Fibroblast of lung (primary cell): ENCODE measurements around the gene PCK2. TPM values are rescaled to one million over a fixed set of nuclear protein-coding genes. Genes with fewer than 3 reads are reported as not detected.

Experiments used
- DNase-seq, 2 donors: peaks; one replicate each; pipeline versions ENCODE4 v3.0.0 to v3.0.0-alpha.2; 2010; ENCODE audit warnings: low read depth in 2 of 2
- H2AFZ ChIP-seq: 2 replicates; pipeline ENCODE4 v1.5.1; 2012; ENCODE audit warnings: low read length, control low read depth, inconsistent platforms
- H3K27ac ChIP-seq: 2 replicates; pipeline ENCODE4 v1.5.1; 2011; ENCODE audit warnings: low read length, control low read depth; ENCODE audit not compliant: insufficient read depth
- H3K27me3 ChIP-seq: 2 replicates; pipeline ENCODE4 v1.5.1; 2011; ENCODE audit warnings: mild to moderate bottlenecking, low read length; ENCODE audit not compliant: control insufficient read depth, insufficient read depth
- H3K36me3 ChIP-seq: 2 replicates; pipeline ENCODE4 v1.5.1; 2011; ENCODE audit warnings: low read length; ENCODE audit not compliant: control insufficient read depth, insufficient read depth
- H3K4me1 ChIP-seq: 2 replicates; pipeline ENCODE4 v1.5.1; 2011; ENCODE audit warnings: low read length; ENCODE audit not compliant: control insufficient read depth, insufficient read depth; ENCODE audit errors: extremely low read depth
- H3K4me2 ChIP-seq: 2 replicates; pipeline ENCODE4 v1.5.1; 2011; ENCODE audit warnings: low read length, control low read depth; ENCODE audit not compliant: insufficient read depth; ENCODE audit errors: extremely low read depth
- H3K4me3 ChIP-seq, 4 experiments: fragments of 200-600 bp in 1 of 4; sonication (generic) in 1 of 4; replicated peaks in 1 of 4; 2 replicates each; pipeline ENCODE4 v1.5.1; 2011 to 2016; ENCODE audit warnings: low read length in 4 of 4, low read depth in 3 of 4, mild to moderate bottlenecking in 3 of 4, control low read depth in 2 of 4, inconsistent platforms in 1 of 4, mixed read lengths in 1 of 4; ENCODE audit not compliant: insufficient read depth in 1 of 4; ENCODE audit errors: control extremely low read depth in 1 of 4
- H3K79me2 ChIP-seq: 2 replicates; pipeline ENCODE4 v1.5.1; 2012; ENCODE audit warnings: mild to moderate bottlenecking, low read length, inconsistent platforms; ENCODE audit not compliant: control insufficient read depth, insufficient read depth
- H3K9ac ChIP-seq: 2 replicates; pipeline ENCODE4 v1.5.1; 2011; ENCODE audit warnings: mild to moderate bottlenecking, low read length, control low read depth; ENCODE audit not compliant: insufficient read depth
- H3K9me3 ChIP-seq: 2 replicates; pipeline ENCODE4 v1.5.1; 2012; ENCODE audit warnings: low read depth, low read length; ENCODE audit not compliant: control insufficient read depth, insufficient read depth
- H4K20me1 ChIP-seq: 2 replicates; pipeline ENCODE4 v1.5.1; 2011; ENCODE audit warnings: low read length; ENCODE audit not compliant: control insufficient read depth, insufficient read depth; ENCODE audit errors: extremely low read depth
- EZH2 ChIP-seq: IDR thresholded peaks from 2 replicates; pipeline ENCODE4 v1.5.1; 2012; ENCODE audit warnings: low read length, control low read depth, mild to moderate bottlenecking; ENCODE audit errors: missing control alignments
- polyA plus RNA-seq, 2 donors: library from polyadenylated mRNA; depleted of rRNA in 1 of 2; stranded (reverse) in 1 of 2; unstranded in 1 of 2; fragments of >200 nt; gene quantifications; 2 replicates each; pipeline ENCODE4 v1.2.1, GENCODE V29; 2011 to 2012; ENCODE audit warnings: missing spikeins in 1 of 2
- total RNA-seq: library from RNA; depleted of rRNA; stranded (reverse); fragments of >200 nt; gene quantifications from 2 replicates; pipeline ENCODE4 v1.2.1, GENCODE V29; 2014
- TF ChIP-seq, protein P1 (sequence below), 2 donors: IDR thresholded peaks in 1 of 2; conservative IDR thresholded peaks in 1 of 2; 1 replicate in 1 of 2; 2 replicates in 1 of 2; pipeline ENCODE4 v1.5.1; 2011 to 2012; ENCODE audit warnings: low read length in 2 of 2, control low read depth in 1 of 2, inconsistent platforms in 1 of 2, low read depth in 1 of 2, mild to moderate bottlenecking in 1 of 2

Gene PCK2
- total and polyA plus RNA-seq, 2 donors (not counting 1 experiment from before 2014, with no cell fraction given) = 15.9 to 71.3 TPM

DNA sequence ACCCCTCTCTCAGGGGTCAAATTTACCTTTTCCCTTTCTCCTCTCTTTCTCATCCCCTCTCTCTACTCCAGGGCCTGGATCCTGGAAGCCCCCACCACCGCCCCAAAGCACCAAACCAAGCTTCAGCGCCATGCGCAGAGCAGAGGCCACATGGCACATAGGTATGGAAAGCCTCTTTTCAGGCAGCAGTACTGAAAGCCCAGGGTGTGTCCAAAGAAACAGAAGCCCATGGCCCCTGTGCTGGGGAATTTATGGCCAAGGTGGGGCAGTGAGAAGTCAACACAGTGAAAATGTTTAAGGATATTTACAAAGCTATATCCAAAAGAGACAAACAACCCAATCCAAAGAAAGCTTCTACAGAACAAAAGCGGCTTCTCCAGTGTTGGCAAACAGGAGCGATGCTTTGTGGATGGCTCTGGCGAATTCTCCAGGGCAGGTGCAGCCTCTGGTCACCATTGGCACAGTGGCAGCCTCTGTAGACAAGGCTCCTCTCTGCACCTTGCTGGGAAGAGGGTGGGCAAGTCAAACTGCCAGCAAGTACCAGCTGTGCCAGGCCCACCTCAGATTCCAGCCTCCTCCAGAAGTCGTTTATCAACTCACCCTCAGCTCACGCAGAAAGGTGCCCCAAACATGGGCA is 27.5 kb upstream of the PCK2 start:
- no peaks in the 10 kb centered on the region for H3K36me3 ChIP-seq
- H2AFZ ChIP-seq = no peak overlapping the region
- DNase-seq = no peak
- no peak overlapping the region for H3K4me3 ChIP-seq
- no peaks in the 10 kb centered on the region for H3K9me3 ChIP-seq
- peaks cover 4% of the 10 kb centered on the region for H3K27me3 ChIP-seq
- no peaks in the 10 kb centered on the region for H3K79me2 ChIP-seq
- TF ChIP-seq, protein P1, sequence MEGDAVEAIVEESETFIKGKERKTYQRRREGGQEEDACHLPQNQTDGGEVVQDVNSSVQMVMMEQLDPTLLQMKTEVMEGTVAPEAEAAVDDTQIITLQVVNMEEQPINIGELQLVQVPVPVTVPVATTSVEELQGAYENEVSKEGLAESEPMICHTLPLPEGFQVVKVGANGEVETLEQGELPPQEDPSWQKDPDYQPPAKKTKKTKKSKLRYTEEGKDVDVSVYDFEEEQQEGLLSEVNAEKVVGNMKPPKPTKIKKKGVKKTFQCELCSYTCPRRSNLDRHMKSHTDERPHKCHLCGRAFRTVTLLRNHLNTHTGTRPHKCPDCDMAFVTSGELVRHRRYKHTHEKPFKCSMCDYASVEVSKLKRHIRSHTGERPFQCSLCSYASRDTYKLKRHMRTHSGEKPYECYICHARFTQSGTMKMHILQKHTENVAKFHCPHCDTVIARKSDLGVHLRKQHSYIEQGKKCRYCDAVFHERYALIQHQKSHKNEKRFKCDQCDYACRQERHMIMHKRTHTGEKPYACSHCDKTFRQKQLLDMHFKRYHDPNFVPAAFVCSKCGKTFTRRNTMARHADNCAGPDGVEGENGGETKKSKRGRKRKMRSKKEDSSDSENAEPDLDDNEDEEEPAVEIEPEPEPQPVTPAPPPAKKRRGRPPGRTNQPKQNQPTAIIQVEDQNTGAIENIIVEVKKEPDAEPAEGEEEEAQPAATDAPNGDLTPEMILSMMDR (conservative IDR thresholded peaks at IDR 0.05 in 1 of 2, IDR thresholded peaks at IDR 0.05 in 1 of 2; ENCODE audit: low read depth in 1 of 2, low read length in 2 of 2) = no peak
- TF ChIP-seq EZH2 = no peak
- no peak overlapping the region for H3K9ac ChIP-seq
- H4K20me1 ChIP-seq = no peaks in the 10 kb centered on the region
- H3K27ac ChIP-seq = no peak overlapping the region
- H3K4me2 ChIP-seq = no peak overlapping the region
- H3K4me1 ChIP-seq = no peaks in the 10 kb centered on the region

DNA sequence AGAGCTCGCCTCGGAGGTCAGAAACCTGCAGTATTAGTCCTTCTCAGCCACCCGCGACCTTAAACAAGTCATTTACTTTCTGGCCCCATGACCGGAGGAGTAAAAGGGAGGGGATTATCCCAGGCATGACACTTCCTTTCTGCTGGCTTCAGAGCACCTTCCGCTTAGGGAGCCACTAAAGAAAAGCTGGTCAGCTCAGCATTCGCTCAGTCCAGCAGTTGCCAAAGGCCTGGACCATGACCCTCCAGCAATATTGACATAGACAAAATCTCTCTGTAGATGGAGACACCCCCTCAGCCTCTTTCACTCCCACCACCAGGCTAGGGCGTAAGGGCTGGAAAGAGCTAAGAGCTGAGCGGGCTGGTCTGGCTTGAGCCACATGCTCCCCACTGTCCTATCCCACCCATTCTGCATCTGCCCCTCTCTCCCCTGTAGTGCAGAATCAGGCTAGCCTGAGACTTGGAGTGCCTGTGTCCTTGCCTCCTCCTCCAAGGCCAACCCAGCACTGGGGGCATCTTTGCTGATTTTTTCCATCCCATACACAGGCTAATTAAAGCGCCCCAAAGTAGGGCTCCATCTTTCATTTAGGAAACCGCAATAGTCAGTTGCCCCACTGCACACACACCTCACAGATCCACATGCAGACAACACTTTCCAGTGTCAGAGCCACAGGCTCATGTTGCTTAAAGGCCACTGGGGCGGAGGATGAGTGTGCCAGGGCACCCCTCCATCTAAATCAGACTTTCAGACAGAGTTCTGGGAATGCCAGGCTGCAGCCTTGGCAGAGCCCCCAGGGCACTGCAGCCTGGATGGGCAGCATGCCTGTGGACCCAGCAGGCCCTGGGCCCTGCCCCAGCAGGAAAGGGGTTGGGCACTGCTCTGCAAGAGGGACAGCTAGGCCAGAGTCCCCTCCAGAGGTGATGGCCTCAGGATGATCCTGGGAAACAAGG is 26.7 kb upstream of the PCK2 start:
- no peak overlapping the region for H3K4me2 ChIP-seq
- H3K9me3 ChIP-seq = no peaks in the 10 kb centered on the region
- TF ChIP-seq, protein P1 (conservative IDR thresholded peaks at IDR 0.05 in 1 of 2, IDR thresholded peaks at IDR 0.05 in 1 of 2; ENCODE audit: low read depth in 1 of 2, low read length in 2 of 2) = no peak
- TF ChIP-seq EZH2 = no peak
- no peak for DNase-seq
- peaks cover 6% of the 10 kb centered on the region for H3K27me3 ChIP-seq
- H3K79me2 ChIP-seq = no peaks in the 10 kb centered on the region
- no peak overlapping the region for H3K9ac ChIP-seq
- no peaks in the 10 kb centered on the region for H3K4me1 ChIP-seq
- H3K4me3 ChIP-seq = no peak overlapping the region
- no peak overlapping the region for H2AFZ ChIP-seq
- H4K20me1 ChIP-seq = no peaks in the 10 kb centered on the region
- H3K36me3 ChIP-seq = no peaks in the 10 kb centered on the region
- H3K27ac ChIP-seq = no peak overlapping the region

DNA sequence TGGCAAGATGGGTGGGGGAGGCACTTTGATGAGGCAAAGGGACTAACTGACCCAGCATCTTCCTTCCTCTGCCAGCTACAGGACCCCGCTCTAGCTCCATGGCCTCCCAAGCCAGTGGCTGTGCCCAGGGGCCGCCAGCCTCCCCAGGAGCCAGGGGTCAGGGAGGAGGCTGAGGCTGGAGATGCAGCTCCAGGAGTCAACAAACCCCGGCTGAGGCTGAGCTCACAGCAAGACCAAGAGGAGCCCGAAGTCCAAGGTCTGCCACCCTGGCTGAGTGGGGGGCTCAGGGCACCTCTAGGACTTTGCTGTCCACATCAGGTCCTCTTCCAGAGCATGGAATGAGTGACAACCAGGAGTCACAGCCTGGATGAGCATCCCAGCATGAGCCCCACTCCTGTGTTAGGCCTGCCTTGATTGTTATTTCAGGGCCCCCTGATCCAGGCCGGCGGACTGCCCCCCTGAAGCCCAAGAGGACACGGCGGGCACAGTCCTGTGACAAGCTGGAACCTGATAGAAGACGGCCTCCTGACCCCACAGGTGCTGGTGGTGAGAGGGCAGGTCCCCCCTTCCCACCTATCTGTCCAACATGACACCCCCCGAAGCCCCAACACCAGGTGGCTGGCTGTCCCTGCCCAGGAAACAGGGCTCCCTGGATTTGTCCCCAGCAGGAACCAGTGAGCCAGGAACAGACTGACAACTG is 25.2 kb upstream of the PCK2 start:
- Histone ChIP-seq H4K20me1 (no peaks in the 10 kb centered on the region), H3K4me1 (no peaks in the 10 kb centered on the region), H2AFZ (no peak overlapping the region), H3K36me3 (no peaks in the 10 kb centered on the region), H3K9ac (no peak overlapping the region), H3K27me3 (peaks cover 9% of the 10 kb centered on the region), H3K79me2 (no peaks in the 10 kb centered on the region), H3K9me3 (no peaks in the 10 kb centered on the region), H3K27ac (no peak overlapping the region), H3K4me3 (no peak overlapping the region), H3K4me2 (no peak overlapping the region)
- DNase-seq = no peak
- no peak for TF ChIP-seq EZH2
- TF ChIP-seq, protein P1 (conservative IDR thresholded peaks at IDR 0.05 in 1 of 2, IDR thresholded peaks at IDR 0.05 in 1 of 2; ENCODE audit: low read depth in 1 of 2, low read length in 2 of 2) = no peak
